GM21576 (cell line): Measurements from ENCODE around the gene RPS8.
A peak's percentile ranks its signal among the peaks of the same experiment; 100 is the strongest.
"Not testable (repeated sequence)": the region's sequence is repeated elsewhere in the genome, so short reads cannot be mapped to it uniquely, and the experiment has no call there.

Experiments
- ATAC-seq: cut with Tn5 transposase; IDR thresholded peaks from one replicate; pipeline ENCODE4 v1.9.1; 2021; ENCODE audit warnings: mild to moderate bottlenecking, moderate library complexity; ENCODE audit not compliant: unreplicated experiment

RPS8 gene

GRCh38 chr1:44775078-44775929, at the start of gene RPS8:
Gene RPS8 (plus strand): TSS chr1:44775540. CDS start chr1:44775597, 57 bp downstream.
- ATAC-seq: peak; percentile 63

DNA sequence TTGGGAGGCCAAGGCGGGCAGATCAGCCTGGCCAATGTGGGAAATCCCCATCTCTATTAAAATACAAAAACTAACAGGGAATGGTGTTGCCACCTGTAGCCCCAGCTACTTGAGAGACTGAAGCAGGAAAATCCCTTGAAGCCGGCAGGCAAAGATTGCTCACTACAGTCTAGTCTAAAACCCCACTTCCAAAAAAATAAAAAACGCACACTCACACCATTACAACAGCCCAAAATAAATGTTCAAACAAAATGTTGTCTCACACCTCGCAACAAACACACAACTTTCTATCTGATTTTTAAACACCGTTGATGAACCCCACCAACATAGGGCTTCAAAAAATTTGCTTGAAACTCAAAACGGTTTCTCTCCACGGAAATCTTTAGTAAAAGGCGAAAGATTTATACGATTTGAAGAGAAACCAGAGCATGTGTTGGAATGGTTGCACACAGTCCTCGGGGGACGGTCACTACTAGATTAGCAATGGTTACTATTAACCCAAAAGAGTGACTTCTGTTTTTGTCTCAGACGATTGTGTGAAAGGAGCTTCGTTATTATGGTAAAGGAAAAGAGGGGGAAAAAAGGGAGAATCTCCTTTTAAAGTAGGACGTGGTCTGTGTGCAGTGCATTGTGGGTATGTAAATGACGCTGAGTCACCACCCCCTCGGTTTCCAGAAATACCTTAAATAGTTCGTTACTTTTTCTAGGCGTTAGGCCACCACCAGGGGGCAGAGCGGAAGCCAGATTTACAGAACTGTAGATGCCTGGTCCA, 44.4 kb upstream of the RPS8 start, which contains the start of gene RNU5D-1:
TSS of gene RNU5D-1 (minus strand) at position 430 of the 772 bp plus-strand sequence.
- ATAC-seq: peak; percentile 54

DNA sequence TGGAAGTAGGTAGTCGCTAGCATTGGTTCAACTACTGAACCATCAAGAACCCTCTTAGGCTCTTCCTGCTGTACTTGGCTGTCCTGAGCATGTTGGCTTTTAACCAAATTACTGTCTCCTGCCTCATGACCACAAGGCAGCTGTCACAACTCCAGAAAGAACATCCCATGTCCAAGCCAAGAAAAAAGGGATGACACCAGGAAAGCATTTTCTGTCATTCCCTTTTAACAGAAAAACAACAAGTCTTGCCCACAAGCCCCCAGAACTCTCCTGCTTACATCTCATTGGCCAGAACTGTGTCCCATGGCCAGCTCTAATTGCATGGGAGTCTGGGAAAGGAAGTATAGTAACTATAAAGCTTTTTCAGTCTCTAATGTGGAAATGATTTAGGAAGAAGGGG, 42.0 kb upstream of the RPS8 start:
- ATAC-seq: no peak

DNA sequence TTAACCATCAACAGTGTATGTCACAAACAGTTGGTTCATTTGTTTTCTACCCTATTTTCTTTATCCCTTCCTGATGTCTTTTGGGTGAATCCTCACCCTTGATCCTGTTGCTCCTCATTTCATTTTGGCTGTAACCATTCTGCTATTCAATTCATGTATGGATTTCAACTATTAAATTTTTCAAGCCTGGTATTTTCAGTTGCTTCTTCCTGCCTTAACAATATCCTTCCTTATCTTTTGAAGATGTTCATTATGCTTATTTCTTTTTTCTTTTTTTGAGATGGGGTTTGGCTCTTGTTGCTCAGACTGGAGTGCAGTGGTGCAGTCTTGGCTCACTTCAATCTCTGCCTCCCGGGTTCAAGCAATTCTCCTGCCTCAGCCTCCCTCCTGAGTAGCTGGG, 41.6 kb upstream of the RPS8 start:
- no peak for ATAC-seq

DNA sequence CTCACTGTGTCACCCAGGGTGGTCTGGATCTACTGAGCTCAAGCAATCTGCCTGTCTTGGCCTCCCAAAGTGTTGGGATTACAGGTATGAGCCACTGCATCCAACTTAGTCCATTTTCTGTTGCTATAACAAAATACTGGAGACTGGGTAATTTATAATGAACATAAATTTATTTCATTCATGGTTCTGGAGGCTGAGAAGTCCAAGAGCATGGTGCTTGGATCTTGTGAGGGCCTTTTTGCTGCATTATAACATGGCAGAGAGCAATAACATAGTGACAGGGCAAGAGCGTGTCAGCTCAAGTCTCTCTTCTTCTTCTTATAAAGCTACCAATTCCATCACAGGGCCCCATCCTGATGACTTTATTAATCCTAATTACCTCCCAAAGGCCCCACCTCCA, 39.3 kb upstream of the RPS8 start:
- ATAC-seq: no peak

DNA sequence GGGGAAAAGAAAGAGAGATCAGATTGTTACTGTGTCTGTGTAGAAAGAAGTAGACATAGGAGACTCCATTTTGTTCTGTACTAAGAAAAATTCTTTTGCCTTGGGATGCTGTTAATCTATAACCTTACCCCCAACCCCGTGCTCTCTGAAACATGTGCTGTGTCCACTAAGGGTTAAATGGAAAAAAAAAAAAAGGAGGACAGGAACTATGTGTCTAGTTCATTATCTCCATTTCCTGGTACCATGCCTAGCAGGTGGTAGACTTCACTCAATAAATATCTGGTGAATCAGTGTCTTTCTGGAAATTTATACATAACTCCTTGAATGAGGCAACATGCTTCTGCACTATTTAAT, 36.4 kb upstream of the RPS8 start:
- not testable (repeated sequence) for ATAC-seq

- peak; percentile 97 for ATAC-seq
These were observed 35.8 kb upstream of the RPS8 start, which contains the start of gene KIF2C for GRCh38 chr1:44739307-44740178. Gene KIF2C (plus strand): TSS chr1:44739837. CDS start chr1:44739933, 96 bp downstream.

DNA sequence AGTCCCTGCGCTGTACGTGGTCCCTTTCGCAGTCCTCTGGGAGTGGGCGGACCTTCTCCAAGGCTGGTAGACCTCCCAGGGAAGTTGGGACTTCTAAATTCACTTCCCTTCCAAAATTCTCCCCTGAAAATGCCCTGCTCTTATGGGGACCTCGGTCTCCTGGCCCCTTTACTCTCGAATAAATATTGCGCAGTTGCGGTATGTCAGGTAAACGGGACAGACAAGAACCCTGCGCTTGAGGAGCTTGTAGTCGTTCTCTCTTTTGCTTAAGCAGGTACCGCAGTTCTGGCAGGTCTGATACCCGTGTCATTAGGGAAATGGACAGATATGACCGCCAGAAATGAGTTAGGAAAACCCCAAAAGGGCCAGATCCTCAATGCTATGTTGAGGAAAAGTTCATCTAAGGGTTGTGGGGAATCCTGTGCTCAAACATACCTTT, 35.1 kb upstream of the RPS8 start:
- ATAC-seq: no peak

DNA sequence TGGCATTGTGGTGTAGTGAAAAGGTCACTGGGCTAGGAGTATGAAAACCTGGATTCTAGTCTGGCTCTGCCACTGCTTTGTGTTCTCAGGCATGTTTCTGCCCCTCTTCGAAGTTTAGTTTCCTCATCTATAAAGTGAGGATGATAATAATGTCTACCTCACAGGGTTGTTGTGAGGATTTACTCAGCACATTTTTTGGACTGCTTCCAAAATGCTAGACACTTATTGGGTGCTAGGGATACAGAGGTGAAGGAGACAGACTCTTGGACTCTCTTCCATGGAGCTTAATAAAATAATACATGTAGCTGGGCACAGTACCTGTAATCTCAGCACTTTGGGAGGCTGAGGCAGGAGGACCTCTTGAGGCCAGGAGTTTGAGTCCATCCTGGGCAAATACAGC, 32.1 kb upstream of the RPS8 start:
- no peak for ATAC-seq

DNA sequence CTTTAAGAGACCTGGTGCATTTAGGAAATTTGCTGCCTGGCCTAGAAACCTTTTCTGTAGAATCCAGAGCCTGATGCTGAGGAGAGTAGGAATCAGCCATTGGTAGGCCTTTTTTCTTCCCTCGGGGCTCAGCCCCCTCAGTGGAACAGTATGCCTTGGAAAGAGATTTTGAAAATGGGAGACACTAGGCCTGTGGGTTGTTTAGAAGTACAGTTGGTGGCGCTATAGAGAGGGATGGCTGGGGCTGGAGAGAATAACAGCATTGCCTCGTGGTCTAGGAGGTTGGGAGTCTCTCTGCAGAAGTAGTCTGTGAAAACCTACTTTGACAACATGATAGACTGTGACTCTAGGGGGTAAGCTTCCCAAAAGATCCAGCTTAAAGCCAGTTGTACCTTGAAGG, 27.5 kb upstream of the RPS8 start:
- ATAC-seq: no peak

GRCh38 chr1:44757420-44757819, 17.9 kb upstream of the RPS8 start:
- no peak for ATAC-seq

- no peak for ATAC-seq
These were observed 16.3 kb upstream of the RPS8 start for GRCh38 chr1:44759077-44759476.

- no peak for ATAC-seq
These were observed 14.5 kb upstream of the RPS8 start for GRCh38 chr1:44760876-44761275.

- ATAC-seq: not testable (repeated sequence)
These were observed 8.9 kb upstream of the RPS8 start for GRCh38 chr1:44766421-44766820.

DNA sequence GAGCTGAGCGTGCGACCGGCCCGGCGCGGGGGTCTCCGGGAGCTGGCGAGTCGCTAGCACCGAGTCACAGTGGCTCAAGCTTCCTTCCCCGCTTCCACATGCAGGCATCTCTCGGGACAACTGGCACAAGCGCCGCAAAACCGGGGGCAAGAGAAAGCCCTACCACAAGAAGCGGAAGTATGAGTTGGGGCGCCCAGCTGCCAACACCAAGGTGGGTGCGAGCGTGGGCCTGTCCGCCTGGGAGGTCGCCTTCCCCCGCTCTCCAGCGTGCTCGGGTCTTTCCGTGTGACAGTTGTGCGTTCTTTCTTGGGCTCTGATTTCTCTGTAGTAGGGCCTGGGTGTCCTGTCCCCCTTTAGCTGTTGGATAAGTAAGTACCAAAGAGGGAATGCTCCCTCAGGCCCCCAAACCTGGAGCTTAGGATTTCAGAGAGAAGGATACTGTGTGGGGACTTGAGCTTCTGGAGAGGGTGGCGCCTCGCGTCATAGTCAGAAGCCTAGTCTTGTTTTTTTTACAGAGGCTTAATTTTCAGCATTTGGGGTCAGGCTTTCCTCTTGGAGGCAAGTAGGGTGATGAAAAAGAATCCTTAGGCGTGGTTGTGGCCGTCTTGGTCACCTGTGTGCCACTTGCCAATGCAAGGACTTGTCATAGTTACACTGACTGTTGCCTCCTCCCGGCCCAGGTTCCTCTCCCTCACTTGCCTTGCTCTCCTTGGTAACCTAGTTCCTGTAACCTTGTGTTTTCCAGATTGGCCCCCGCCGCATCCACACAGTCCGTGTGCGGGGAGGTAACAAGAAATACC, 790 bp downstream of the RPS8 start:
- peak; percentile 9 for ATAC-seq

- no peak for ATAC-seq
These were observed 1.4 kb downstream of the RPS8 start for GRCh38 chr1:44776730-44777068.

DNA sequence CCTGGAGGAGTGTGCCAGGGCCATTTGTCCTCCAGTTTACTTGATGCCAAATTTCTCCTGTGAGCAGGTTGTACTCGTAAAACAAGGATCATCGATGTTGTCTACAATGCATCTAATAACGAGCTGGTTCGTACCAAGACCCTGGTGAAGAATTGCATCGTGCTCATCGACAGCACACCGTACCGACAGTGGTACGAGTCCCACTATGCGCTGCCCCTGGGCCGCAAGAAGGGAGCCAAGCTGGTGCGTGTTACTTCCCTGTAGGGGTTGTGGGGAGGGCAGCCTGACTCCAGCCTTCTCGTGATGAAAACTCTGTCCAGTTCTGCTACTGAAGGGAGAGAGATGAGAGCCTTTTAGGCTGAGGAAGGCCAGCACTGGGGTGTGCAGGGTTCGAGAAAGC, 2.2 kb downstream of the RPS8 start:
- ATAC-seq: no peak

DNA sequence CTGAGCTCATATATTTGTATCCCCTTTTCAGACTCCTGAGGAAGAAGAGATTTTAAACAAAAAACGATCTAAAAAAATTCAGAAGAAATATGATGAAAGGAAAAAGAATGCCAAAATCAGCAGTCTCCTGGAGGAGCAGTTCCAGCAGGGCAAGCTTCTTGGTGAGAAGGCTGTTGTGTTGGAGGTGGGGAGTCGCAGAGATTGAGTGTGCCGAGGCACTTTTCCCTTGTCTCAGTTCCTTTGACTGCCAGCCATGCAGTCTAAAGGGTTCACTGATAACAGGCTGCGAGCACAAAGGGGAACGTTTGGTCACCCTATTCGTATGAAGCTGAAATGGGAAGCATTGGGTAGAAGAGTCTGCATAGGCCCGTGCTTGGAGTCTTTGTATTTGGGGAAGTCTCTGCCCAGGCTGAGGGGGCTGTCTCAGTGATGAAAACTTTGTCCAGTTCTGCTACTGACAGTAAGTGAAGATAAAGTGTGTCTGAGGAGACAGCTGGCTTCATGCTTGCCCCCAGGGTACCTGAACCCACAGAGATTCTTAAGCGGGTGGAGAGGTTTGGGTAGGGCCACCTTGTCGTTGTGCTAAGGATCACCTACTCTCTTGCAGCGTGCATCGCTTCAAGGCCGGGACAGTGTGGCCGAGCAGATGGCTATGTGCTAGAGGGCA, 2.8 kb downstream of the RPS8 start:
- ATAC-seq: no peak

DNA sequence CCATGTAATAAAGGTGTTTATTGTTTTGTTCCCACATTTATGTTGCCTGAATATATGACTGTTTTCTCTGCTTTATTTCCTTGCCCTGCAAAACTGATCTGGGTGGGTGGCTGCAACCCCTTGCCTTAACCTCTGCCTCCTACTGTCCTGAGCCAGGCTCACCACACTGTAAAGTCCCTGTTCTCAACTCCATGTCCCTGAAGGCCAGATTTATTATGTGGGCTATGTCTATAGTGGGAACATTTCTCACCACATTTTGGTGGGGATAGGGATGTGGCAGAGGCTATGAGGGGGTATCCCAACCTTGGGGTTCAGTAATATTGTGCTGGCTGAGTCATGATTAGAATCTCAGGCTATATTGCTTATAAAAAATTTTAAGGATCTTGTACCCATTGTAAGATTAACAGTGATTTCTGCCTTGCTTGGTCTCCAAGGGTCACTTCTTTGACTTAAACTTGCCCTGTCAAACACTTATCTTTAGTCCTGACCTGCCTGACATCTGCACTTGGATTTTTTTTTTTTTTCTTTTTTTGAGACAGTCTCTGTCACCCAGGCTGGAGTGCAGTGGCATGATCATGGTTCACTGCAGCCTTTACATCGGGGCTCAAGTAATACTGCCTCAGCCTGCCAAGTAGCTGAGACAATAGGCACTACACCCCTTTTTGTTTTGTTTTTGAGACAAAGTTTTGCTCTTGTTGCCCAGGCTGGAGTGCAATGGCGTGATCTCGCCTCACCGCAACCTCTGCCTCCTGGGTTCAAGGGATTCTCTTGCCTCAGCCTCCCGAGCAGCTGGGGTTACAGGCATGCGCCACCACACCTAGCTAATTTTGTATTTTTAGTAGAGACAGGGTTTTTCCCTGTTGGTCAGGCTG, 3.6 kb downstream of the RPS8 start:
- ATAC-seq: no peak
